8988T (cell line): ENCODE results near the gene PTX3.

Source experiments
- DNase-seq: peaks from one replicate; pipeline ENCODE4 v3.0.0; 2011

Gene PTX3

GRCh38 chr3:157479464-157480243 is 43.0 kb downstream of the PTX3 start:
- DNase-seq: no peak

- DNase-seq: no peak
These were observed 50.7 kb downstream of the PTX3 start for GRCh38 chr3:157487339-157487738.

GRCh38 chr3:157488144-157488543 is 51.5 kb downstream of the PTX3 start:
- no peak for DNase-seq

GRCh38 chr3:157491136-157491535 is 54.5 kb downstream of the PTX3 start:
- DNase-seq: no peak
